NCI-H1930 (cell line): ENCODE measurements around the gene AKT3.

Experiments used
- DNase-seq, 2 experiments: peaks; one replicate each; lab custom pipeline; 2025; lab: John Stamatoyannopoulos, UW

Gene AKT3

GRCh38 chr1:243731974-243732625, 117.9 kb downstream of the AKT3 start:
- no peak for DNase-seq

- no peak for DNase-seq
These were observed 118.6 kb downstream of the AKT3 start for GRCh38 chr1:243731301-243731891.

GRCh38 chr1:243730487-243731150, 119.4 kb downstream of the AKT3 start:
- no peak for DNase-seq

- no peak for DNase-seq
These were observed 120.1 kb downstream of the AKT3 start for GRCh38 chr1:243729956-243730355.

- DNase-seq, result no peak
These were observed 122.4 kb downstream of the AKT3 start for GRCh38 chr1:243727503-243728203.

GRCh38 chr1:243726806-243727502, 123.1 kb downstream of the AKT3 start:
- no peak for DNase-seq

GRCh38 chr1:243725846-243726245, 124.2 kb downstream of the AKT3 start:
- DNase-seq, result no peak

GRCh38 chr1:243725075-243725474, 125.0 kb downstream of the AKT3 start:
- DNase-seq, result no peak

- DNase-seq, result no peak
These were observed 126.5 kb downstream of the AKT3 start for GRCh38 chr1:243723458-243724043.

GRCh38 chr1:243723050-243723449, 127.0 kb downstream of the AKT3 start:
- no peak for DNase-seq

- no peak for DNase-seq
These were observed 130.6 kb downstream of the AKT3 start for GRCh38 chr1:243719476-243719875.

GRCh38 chr1:243718893-243719292, 131.2 kb downstream of the AKT3 start:
- no peak for DNase-seq

- no peak for DNase-seq
These were observed 132.0 kb downstream of the AKT3 start for GRCh38 chr1:243718022-243718421.

GRCh38 chr1:243716906-243717305, 133.1 kb downstream of the AKT3 start:
- no peak for DNase-seq

GRCh38 chr1:243715285-243715684, 134.8 kb downstream of the AKT3 start:
- DNase-seq, result no peak

- DNase-seq, result peak; percentile 91 to 94
These were observed 136.4 kb downstream of the AKT3 start for GRCh38 chr1:243713470-243714186.

GRCh38 chr1:243712941-243713340, 137.1 kb downstream of the AKT3 start:
- peak; percentile 67 to 69 for DNase-seq

GRCh38 chr1:243712242-243712641, 137.8 kb downstream of the AKT3 start:
- no peak for DNase-seq

GRCh38 chr1:243710467-243710866, 139.6 kb downstream of the AKT3 start:
- DNase-seq, result no peak

- DNase-seq, result no peak
These were observed 141.8 kb downstream of the AKT3 start for GRCh38 chr1:243708210-243708609.

- DNase-seq, result peak in 1 of 2 experiments; percentile 14
These were observed 143.5 kb downstream of the AKT3 start for GRCh38 chr1:243706563-243706962.
